Activated CD4-positive, alpha-beta T cell treated with anti-CD3 and anti-CD28 coated beads, Interleukin-2, Interleukin-4, amounts not matched to agents 100 ng/mL and 50 ng/mL, durations not matched to agents 16 hours and 8 hours (primary cell): Measurements from ENCODE around the gene TEKT5.

ENCODE experiments used
- DNase-seq: peaks from one replicate; pipeline ENCODE4 v3.0.0-alpha.2; 2020; ENCODE audit warnings: low spot score

Gene TEKT5

DNA sequence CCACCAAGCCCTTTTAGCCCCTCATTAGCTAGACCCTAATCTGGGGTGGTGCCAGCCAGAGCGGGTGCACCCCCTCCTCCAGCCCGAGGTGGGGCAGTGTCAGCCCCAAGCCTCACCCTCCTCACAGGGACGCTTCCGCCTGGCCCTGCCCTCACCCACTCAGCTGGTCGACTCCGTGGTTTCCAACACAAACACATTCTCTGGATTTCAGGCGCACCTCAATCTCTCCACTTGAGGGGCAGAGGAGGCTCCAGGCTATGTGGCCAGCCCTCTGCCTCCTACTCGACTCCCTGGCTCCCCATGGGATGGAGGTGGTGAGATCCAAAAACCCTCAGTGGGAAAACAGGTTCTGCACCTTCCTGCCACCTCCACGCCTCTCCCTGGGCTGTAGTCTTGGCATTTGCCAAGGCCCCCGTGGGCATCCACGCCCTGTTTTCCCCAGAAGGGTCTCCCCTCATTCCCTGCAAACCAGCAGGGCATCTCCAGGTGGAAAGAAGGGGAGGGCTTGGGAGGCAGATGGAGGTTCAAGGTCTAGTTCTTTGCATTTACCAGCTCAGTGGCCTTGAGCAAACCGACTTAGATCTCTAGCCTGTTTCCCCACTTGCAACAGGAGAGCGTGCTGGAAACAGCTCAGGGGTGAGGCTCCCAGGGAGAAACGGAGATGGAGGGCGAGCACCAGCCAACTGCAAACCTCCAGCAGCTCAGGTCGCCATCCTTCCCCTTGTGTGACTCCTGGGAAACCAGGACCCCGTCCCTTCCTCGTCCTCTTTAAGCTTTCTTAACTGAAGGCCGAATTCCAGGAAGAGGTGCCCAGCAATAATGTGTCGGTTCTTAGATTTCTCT, 116.0 kb downstream of the TEKT5 start:
- DNase-seq: no peak
